Gastrocnemius medialis (tissue), 4 donors: ENCODE data around the gene ODAM. TPM values are rescaled to one million over a fixed set of nuclear protein-coding genes. Genes with fewer than 3 reads are reported as not detected.

Experiments used
- ATAC-seq, 2 donors: fragments of 150-250 bp; one replicate each; pipeline ENCODE4 v1.9.1; 2016
- DNase-seq, 2 donors: peaks; one replicate each; pipeline ENCODE4 v3.0.0-alpha.2; 2019
- H3K27ac ChIP-seq, 4 donors: fragments of 200-600 bp; sonication (generic); 1 replicate in 1 of 4; 2 replicates in 3 of 4; pipeline ENCODE4 v1.5.1; 2016 to 2018; ENCODE audit warnings: mild to moderate bottlenecking in 2 of 4, moderate library complexity in 1 of 4
- H3K27me3 ChIP-seq, 3 donors: fragments of 200-600 bp; sonication (generic) in 2 of 3; 1 replicate in 1 of 3; 2 replicates in 2 of 3; pipeline versions ENCODE4 v1.5.1 to v1.6.0; 2016 to 2019; ENCODE audit warnings: mild to moderate bottlenecking in 1 of 3, moderate library complexity in 1 of 3
- H3K36me3 ChIP-seq, 2 donors: fragments of 200-600 bp; sonication (generic) in 1 of 2; one replicate each; pipeline ENCODE4 v1.5.1; 2017 to 2018
- H3K4me1 ChIP-seq, 2 donors: fragments of 200-600 bp; sonication (generic) in 1 of 2; one replicate each; pipeline ENCODE4 v1.5.1; 2016 to 2017; ENCODE audit warnings: mild to moderate bottlenecking in 2 of 2
- H3K4me3 ChIP-seq, 4 donors: fragments of 200-600 bp; sonication (generic) in 3 of 4; 1 replicate in 1 of 4; 2 replicates in 3 of 4; pipeline ENCODE4 v1.5.1; 2016 to 2019; ENCODE audit warnings: mild to moderate bottlenecking in 2 of 4
- H3K9me3 ChIP-seq, 3 donors: fragments of 200-600 bp; sonication (generic) in 2 of 3; 1 replicate in 1 of 3; 2 replicates in 2 of 3; pipeline ENCODE4 v1.5.1; 2016 to 2019
- POLR2A ChIP-seq, 2 donors: fragments of 450-650 bp; IDR thresholded peaks; one replicate each; pipeline ENCODE4 v1.6.1; 2017; ENCODE audit warnings: antibody characterized with exemption in 2 of 2, mild to moderate bottlenecking in 2 of 2, moderate library complexity in 2 of 2
- in situ Hi-C, 4 donors: fragments of 200-750 bp; cut with MboI; loops; one replicate each; pipeline versions ENCODE4 v1.15.0 to v1.8.0; 2017; ENCODE audit warnings: low sequenced_read_pairs in 4 of 4
- intact Hi-C: fragments of 100-400 bp; cut with DNase I; formaldehyde crosslinking; loops from one replicate; pipeline ENCODE4 v1.15.1; 2023; ENCODE audit warnings: low total_unique reads
- total RNA-seq, 4 donors: library from RNA; depleted of rRNA; stranded (reverse); fragments of >200 nt; gene quantifications; one replicate each; pipeline versions ENCODE4 v1.1.0 to v1.2.3, GENCODE V29; 2016
- TF ChIP-seq, protein P1 (sequence below), 5 experiments: fragments of 450-650 bp in 3 of 5; fragments of 200-600 bp in 2 of 5; sonication (generic) in 2 of 5; IDR thresholded peaks in 4 of 5; conservative IDR thresholded peaks in 1 of 5; 1 replicate in 4 of 5; 2 replicates in 1 of 5; pipeline ENCODE4 v1.5.1; 2016 to 2019; ENCODE audit warnings: antibody characterized with exemption in 5 of 5, mild to moderate bottlenecking in 3 of 5, moderate library complexity in 3 of 5

The ODAM gene
- total RNA-seq, 4 donors from 2014 or later, result not detected

DNA sequence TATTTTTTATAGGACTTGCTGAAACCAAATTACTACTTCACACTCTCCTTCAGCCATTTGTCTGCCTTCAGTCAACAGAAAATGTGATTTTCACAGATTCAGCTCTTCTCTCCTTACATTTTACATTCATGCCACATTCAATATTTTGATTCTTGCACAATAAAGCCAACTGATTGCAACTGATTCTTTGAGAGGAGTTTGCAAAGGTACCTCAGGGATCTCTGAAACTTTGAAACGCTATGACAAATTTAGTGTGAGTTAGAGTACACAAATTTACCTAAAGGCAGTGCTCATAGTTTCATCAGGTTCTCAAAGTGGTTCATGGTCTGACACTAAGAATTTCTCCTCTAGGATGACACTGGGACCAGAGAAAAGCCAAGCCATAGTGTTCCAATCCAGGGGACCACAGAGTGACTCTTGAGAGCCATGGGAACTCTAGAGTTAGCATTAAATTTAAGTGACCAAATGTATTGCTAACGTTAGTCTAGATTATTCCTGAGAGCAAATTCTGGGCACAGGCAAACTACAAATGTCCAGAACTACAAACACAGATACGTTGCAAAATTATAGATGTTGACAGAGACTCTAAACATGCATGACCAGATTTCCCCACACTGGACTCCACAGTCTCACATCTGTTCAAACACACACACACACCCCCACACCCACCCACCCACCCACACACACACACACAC lies 55.9 kb downstream of the ODAM start:
- intact Hi-C loops (no loop called here), in situ Hi-C loops (no loop called here)
- no peak overlapping the region for H3K4me3 ChIP-seq
- DNase-seq, result no peak
- no peaks in the 10 kb centered on the region for H3K27me3 ChIP-seq
- no peaks in the 10 kb centered on the region for H3K36me3 ChIP-seq
- H3K9me3 ChIP-seq, result no peaks in the 10 kb centered on the region
- H3K4me1 ChIP-seq, result no peaks in the 10 kb centered on the region
- ATAC-seq, result no peak
- no peak for TF ChIP-seq POLR2A (IDR thresholded peaks at IDR 0.05)
- TF ChIP-seq, protein P1, sequence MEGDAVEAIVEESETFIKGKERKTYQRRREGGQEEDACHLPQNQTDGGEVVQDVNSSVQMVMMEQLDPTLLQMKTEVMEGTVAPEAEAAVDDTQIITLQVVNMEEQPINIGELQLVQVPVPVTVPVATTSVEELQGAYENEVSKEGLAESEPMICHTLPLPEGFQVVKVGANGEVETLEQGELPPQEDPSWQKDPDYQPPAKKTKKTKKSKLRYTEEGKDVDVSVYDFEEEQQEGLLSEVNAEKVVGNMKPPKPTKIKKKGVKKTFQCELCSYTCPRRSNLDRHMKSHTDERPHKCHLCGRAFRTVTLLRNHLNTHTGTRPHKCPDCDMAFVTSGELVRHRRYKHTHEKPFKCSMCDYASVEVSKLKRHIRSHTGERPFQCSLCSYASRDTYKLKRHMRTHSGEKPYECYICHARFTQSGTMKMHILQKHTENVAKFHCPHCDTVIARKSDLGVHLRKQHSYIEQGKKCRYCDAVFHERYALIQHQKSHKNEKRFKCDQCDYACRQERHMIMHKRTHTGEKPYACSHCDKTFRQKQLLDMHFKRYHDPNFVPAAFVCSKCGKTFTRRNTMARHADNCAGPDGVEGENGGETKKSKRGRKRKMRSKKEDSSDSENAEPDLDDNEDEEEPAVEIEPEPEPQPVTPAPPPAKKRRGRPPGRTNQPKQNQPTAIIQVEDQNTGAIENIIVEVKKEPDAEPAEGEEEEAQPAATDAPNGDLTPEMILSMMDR (IDR thresholded peaks at IDR 0.05 in 4 of 5, conservative IDR thresholded peaks at IDR 0.05 in 1 of 5), result no peak
- H3K27ac ChIP-seq, result no peak overlapping the region

DNA sequence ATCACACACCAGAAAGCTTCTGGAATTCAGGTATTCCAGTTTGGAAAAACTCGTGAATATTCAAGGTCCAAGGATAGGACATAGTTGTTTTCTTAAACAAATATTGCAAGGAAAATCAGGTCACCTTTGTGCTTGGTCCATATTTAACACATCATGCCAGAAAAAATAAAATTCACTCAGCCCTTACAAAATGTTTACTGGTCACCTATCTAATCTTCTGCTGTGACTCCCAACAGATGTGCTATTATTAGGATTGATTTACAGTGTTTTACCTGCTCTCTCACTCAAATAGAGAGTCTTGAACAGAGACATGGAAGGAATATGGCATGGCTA lies 56.4 kb downstream of the ODAM start:
- no peaks in the 10 kb centered on the region for H3K27me3 ChIP-seq
- TF ChIP-seq POLR2A (IDR thresholded peaks at IDR 0.05), result no peak
- in situ Hi-C loops (no loop called here), intact Hi-C loops (no loop called here)
- H3K4me3 ChIP-seq, result no peak overlapping the region
- no peaks in the 10 kb centered on the region for H3K9me3 ChIP-seq
- ATAC-seq (no peak), DNase-seq (no peak)
- H3K36me3 ChIP-seq, result no peaks in the 10 kb centered on the region
- H3K27ac ChIP-seq, result no peak overlapping the region
- no peaks in the 10 kb centered on the region for H3K4me1 ChIP-seq

Other genes starting within 250 kb of the ODAM start
- not detected for gene CSN2, start 230.0 kb upstream of the ODAM start, total RNA-seq
- gene STATH, start 199.8 kb upstream of the ODAM start, total RNA-seq, result not detected
- not detected for gene HTN3, start 167.3 kb upstream of the ODAM start, total RNA-seq
- not detected for gene HTN1, start 145.3 kb upstream of the ODAM start, total RNA-seq
- gene PRR27, start 41.5 kb upstream of the ODAM start, total RNA-seq, result not detected
- gene FDCSP, start 30.4 kb downstream of the ODAM start, total RNA-seq, result not detected
- gene CSN3, start 46.9 kb downstream of the ODAM start, total RNA-seq, result not detected
- gene CABS1, start 139.3 kb downstream of the ODAM start, total RNA-seq, result not detected
- gene SMR3A, start 165.0 kb downstream of the ODAM start, total RNA-seq, result not detected
- gene SMR3B, start 187.4 kb downstream of the ODAM start, total RNA-seq, result not detected
- gene OPRPN, start 202.2 kb downstream of the ODAM start, total RNA-seq, result not detected